NCI-H526 (cell line): Measurements from ENCODE around the gene CFAP97D2.
"Not testable (repeated sequence)": the region's sequence is repeated elsewhere in the genome, so short reads cannot be mapped to it uniquely, and the experiment has no call there.

Source experiments
- DNase-seq, 2 experiments: peaks; one replicate each; lab custom pipeline; 2025; lab: John Stamatoyannopoulos, UW

The CFAP97D2 gene

DNA sequence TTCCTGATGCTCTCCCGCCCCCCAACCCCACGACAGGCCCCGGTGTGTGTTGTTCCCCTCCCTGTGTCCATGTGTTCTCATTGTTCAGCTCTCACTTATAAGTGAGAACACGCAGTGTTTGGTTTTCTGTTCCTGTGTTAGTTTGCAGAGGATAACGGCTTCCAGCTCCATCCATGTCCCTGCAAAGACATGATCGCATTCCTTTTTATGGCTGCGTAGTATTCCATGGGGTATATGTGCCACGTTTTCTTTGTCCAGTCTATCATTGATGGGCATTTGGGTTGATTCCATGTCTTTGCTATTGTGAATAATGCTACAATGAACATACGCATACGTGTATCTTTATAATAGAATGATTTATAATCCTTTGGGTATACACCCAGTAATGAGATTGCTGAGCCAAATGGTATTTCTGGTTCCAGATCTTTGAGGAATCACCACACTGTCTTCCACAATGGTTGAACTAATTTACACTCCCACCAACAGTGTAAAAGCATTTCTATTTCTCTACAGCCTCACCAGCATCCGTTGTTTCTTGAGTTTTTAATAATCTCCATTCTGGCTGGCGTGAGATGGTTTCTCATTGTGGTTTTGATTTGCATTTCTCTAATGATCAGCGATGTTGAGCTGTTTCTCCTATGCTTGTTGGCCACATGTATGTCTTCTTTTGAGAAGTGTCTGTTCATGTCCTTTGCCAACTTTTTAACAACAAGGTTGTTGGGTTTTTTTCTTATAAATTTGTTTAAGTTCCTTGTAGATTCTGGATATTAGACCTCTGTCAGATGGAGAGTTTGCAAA, 20.0 kb upstream of the CFAP97D2 start:
- not testable (repeated sequence) for DNase-seq

DNA sequence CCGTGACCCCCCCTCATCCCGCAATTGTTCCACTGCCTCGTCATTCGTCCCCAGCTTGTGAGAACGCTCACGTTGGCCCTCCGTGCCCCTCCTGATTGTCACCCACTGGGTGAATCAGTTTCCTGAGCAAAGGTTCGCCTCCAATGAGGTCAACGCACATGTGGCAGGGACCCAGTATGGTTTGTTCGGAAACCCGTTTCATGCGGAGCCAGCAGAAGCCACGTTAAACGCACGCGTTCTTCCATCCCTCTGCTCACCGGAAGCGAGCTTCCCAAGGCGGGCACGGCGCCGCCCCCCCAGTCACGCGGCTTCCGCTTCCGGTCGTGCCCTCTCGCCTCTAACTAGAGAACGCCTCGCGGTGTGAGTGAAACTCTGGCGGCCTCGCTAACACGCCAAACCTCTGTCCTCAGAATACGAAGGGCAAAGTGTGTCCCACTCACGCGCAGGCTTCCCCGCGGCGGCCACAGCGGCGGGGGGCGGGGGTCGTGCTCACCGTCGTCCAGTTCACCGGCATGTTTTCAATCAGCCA, 18.0 kb upstream of the CFAP97D2 start:
- DNase-seq = no peak

DNA sequence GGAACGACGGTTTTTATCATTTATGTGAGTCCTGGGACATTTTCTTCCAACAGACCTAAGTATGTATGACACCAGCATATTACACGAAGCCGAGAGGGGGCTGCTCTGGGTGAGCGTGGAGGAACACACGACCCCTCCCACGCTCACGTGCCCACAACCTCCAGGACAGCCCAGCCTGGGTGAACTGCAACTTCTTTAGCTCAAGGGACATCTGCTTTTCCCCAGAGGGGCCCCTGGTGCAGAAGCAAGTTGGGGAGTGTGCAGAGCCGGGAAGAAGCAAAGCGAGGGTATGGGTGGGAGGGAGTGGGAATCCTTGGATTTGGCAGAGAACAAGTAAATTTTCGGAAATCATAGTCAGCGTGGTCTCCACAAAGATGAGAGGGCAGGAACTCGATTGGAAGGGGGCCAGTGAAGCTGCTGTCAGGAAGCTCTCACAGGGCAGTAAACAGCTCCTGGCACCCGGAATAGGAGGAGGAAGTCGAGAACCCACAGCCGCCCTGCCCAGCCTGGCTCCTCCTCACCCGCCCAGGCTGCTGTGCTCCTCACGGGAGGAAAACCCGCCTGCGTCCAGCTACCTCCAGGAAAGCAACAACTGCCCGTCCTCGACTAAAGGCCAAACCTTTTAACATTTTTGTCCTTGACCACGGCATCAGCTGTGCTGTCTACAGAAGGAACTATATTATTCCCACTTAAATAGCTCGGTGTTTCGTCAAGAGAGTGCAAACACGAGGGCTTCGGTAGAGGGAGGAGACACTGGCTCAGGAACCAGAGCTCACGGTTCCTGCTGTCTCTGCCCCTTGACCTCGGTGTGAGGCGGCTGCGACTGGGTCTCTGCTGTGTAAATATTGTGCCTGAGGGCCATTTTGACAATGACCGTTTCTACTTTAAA, 17.2 kb upstream of the CFAP97D2 start:
- DNase-seq = no peak

DNA sequence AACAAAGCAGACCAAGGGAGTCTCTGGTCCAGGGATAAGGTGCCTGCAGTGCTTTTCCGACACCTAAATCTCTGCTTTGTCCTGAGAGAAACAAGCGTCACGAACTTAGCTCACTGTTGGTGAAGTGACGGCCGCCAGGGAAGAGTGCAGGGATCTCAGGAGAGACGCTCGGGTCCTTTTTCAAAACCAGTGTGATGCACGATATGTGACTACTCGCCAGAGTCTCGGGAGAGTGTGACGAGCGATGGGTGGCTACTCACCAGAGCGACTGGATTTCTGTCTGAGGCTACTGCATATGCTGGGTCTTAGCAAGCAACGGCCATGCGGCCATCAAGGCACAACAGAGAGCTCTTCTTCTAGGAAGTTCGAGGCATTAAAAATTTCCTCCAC, 16.5 kb upstream of the CFAP97D2 start:
- no peak for DNase-seq

DNA sequence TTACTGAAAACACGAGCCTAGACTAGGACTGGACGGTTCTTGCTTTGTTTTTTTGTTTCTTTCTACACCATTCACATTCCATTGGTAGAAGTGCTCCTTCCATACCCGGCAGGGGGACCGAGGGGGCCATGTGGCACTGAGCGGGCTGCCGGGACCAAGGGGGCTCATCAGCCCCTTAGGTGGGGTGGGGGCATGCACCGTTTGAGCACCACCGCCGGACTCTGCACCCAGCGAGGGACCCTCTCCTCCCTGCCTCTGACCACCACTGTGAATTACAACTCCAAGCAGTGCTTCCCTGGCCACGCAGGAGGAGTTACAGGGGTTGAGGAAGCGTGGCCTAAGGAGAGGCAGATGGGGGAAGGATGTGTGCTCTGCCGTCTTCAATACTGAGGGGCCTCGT, 15.0 kb upstream of the CFAP97D2 start:
- DNase-seq = no peak

DNA sequence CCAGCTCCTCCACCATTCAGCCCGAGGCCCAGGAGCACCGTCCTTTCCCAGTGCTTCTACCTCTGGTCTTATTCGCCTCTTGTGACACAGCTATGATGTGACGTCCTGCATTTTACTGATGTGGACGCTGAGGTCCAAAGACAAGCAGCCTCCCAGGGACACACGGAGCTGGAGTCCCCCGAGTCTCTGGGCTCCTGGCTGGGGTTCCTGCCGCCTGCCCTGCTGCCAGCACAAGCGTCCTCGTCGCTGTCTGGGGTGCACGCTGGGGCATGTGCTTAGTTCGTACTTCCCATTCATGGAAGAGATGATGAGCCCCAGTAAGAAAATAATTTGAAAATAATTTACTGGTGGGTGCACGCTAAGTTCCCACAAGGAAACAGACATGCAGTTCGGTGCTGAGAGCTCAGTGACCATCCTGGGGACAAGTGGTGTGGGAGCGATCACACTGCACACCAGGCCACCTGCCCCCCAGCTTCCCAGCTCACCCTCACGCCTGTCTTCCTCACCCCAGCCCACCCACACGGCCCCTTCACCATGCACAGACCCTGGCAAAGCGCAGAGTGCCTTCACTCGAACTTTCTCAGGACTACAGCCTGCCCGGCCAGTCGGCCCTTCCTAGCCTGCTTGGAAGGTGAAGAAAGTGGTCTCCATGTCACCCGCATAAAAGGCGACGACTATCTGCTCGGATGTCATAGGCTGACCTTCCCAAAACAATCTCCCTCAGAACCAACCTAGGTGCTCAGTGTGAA, 14.2 kb upstream of the CFAP97D2 start:
- no peak for DNase-seq

DNA sequence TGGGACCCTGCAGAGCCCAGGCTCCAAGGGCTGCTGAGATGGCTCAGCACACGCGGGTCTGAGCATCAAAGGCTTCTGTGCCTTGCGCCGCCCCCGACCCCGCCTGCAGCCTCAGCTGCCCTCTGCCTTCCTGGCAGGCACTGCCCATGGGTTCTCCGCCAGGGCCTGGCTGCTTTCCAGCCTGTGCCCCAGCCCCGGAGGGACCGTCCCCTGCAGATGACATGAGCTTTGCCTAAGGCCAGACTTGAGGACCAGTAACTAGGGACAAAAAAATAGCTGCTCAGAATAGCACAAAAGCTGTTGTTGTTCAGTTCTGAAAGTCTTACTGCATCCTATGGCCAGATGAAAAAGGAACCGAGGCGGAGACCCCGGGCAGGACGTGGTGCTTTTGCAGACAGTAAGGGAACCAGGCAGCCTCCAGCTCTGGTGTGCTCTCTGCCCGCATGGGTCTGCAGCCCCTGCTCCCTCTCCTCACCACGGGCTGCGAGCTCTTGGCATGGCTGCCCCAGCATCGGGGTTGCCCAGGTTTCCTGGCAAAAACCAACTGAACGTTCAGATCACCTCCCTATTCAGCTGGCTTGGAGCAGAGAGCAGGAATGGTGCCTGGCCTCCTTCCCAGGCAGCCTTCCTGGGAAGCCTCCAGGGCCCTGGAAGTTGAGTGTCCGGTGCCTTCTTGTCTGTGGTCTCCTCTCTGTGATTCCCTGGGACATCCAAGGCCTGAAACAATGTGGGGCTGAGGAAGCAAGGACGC, 12.5 kb upstream of the CFAP97D2 start:
- no peak for DNase-seq

DNA sequence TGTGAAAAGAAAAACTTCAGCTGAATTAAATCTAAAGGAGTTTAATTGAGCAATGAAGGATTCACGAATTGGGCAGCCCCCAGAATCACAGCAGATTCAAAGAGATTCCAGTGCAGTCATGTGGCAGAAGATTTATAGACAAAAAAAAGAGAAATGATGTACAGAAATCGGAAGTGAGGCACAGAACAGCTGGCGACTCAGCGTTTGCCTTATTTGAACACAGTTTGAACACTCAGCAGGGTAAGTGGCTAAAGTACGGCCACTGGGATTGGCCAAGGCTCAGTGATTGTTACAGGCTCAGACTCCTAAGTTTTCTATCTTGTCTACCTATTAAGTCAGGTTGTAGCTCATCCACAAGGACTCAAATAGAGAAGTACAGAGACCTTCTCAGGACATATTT, 11.6 kb upstream of the CFAP97D2 start:
- DNase-seq = no peak

DNA sequence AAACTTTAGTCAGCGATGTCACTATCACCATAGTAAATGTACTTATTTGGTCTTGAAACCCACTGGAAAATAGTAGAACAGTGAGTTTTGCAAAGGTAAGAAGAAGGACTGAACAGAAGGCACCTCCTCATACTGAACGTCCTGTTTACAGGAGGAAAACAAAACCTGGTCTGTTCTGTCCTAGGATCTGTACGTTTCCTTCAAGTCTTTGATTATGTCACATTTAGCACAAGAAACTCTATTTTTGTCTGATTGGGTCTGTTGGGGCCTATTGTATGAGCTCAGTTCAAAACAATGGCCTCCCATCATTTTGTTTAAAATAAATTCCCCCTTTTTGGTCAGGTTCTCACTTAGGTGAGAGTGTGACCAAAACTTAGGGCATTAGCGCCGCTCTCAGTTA, 11.2 kb upstream of the CFAP97D2 start:
- DNase-seq = no peak

DNA sequence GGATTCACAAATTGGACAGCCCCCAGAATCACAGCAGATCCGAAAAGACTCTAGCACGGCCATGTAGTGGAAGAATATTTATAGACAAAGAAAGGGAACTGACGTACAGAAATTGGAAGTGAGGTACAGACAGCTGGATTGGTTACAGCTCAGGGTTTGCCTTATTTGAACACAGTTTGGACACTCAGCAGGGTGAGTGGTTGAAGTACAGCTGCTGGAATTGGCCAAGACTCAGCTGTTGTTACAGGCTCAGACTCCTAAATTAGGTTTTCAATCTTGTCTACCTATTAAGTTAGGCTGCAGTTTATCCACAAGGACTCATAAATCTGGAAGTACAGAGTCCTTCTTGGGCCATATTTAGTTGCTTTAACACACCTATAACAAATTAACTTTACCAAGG, 5.8 kb upstream of the CFAP97D2 start:
- no peak for DNase-seq

DNA sequence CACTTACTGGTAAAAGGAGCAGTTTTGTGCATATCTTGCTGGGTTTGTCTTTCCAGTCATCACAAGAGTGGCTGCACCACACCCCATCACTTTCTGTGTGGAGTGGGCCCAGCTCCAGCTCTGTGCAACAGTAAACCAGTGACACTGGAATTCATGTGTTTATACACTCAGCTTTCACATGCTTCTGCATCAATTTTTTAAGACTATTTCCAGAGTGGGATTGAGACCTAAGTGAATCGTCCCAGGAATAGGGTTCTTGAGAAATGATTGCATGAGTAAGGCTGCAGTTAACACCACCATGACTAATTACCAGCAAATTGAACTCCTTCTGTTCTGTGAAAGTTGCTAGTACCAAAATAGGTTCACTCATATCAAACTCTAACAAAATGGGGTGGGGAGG, 5.3 kb upstream of the CFAP97D2 start:
- no peak for DNase-seq

DNA sequence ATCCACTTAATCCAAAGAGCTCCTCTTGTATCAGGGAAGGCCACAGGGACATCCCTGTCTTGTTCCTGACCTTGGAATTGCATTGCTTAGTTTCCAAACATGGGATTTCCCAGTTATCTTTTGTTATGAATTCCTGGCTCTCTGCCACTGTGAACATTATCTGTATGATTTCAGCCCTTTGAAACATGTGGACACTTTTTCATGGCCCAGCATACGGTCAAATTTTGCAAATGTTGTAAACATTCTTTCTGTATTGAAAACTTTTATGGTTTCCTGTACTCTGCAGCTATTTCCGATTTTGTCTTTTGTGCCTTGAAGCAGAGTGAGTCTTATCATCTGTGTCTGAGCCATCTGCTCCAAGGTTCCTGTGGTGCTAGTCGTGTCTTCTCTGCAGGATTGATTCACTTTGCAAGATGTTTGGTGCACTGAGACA, 4.5 kb upstream of the CFAP97D2 start:
- DNase-seq = no peak

DNA sequence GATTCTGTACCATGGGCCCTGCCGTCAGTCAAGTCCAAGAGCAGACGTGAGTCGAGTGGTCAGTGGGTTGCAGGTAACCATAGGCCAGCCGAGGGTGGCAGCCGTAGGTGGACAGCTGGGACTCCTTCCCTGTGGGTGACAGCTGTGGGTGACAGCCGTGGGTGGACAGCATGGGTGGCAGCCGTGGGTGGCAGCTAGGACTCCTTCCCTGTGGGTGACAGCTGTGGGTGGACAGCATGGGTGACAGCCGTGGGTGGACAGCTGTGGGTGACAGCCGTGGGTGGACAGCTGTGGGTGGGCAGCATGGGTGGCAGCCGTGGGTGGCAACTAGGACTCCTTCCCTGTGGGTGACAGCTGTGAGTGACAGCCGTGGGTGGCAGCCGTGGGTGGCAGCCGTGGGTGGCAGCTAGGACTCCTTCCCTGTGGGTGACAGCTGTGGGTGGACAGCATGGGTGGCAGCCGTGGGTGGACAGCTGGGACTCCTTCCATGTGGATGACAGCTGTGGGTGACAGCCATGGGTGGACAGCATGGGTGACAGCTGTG, 2.6 kb upstream of the CFAP97D2 start:
- not testable (repeated sequence) for DNase-seq

DNA sequence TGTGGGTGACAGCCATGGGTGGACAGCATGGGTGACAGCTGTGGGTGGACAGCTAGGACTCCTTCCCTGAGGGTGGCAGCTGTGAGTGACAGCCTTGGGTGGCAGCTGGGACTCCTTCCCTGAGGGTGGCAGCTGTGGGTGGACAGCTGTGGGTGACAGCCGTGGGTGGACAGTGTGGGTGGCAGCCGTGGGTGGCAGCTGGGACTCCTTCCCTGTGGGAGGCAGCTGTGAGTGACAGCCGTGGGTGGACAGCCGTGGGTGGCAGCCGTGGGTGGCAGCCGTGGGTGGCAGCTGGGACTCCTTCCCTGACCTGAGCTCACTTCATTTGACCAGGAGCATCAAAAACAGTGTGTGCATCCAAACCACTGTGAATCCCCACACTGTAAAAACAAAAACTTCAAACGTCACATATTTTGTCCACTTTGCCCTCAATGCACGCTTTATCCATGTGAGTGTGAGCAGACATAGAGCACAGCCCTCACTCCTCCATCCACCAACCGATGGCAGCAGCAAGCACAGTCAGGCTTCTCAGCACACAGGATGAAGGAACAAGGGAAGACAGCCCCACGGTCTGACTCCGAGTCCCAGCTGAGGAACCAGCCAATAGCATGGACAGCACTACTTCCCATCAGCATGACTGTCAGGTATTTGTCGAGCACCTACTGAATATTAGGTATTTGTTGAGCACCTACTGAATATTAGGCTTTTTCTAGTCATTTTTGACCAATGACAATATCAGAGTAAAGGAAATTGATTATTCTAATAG, 1.6 kb upstream of the CFAP97D2 start:
- no peak for DNase-seq

DNA sequence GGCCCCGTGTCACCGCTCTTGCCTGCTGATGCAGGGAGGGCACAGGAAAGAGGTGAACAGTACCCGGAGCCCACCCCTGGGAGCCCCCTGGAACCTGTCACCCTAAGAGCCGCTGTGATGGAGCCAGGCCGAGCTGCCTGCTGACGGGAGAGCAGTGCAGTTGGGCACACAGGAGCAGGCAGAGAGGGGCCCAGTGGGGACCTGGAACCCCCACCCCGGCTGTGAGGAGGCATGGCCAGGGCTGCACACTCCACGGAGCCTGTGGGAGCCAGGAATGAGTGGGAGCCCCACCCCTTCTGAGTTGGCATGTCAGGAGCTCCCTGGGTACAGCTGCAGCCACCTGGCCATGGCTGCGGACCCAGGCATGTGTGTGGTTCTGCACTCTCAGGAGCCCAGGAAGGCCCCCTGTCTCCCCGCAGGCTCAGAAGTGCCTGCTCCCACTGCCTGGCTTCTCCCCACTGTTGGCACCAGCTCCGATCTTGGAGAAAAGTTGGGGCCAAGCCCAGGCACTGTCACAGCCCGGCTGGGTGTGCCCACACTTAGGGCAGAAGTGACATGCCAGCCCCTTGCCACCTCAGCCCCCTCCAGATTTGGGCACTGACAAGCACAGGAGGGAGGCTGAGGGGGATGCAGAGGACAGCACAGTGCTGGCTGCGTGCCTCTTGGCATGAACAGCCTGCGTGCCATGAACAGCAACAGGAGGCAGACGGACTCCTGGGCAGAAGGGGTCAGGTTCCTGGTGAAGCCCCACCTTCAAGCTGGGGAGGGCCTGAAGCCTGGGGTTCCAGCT, 6.3 kb downstream of the CFAP97D2 start:
- DNase-seq = no peak

DNA sequence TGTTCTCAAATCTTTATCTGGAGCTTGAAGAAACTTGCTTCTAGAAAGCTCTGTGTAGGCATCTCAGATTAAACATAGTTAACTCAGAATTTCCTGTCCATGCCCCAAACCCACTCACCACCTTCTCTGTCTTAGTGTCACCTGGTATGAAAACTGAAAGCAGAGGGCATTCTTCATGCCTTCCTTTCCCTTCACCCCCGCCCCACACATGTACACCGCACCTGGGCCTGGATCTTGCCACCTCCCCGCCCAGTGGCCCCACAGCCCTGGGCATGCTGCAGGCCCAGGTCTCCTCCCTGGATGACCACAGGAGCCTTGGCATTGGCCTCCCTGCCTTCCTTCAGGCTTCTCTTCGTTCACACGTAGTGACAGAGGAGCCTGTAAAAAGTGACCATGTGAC, 15.8 kb downstream of the CFAP97D2 start:
- DNase-seq = no peak

DNA sequence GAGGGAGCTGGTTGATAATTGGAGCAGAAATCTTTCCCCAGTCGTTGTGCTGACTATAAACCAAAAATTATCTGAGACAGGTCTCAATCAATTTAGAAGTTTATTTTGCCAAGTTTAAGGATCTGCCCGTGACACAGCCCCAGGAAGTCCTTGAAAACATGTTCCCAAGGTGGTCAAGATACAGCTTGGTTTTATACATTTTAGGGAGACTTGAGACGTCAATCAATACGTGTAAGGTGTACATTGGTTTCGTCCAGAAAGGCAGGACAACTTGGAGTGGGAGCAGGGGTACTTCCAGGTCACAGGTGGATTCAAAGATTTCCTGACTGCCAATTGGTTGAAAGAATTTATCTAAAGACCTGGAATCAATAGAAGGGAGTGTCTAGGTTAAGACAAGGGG, 17.6 kb downstream of the CFAP97D2 start:
- no peak for DNase-seq

DNA sequence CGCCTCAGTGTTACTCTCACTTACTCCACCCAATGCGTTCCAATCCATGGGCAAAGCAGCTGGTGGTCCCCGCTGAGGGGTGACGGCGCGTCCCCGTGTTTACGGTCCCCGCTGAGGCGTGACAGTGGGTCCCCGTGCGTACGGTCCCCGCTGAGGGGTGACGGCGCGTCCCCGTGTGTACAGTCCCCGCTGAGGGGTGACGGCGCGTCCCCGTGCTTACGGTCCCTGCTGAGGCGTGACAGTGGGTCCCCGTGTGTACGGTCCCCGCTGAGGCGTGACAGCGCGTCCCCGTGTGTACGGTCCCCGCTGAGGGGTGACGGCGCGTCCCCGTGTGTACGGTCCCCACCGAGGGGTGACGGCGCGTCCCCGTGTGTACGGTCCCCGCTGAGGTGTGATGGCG, 19.5 kb downstream of the CFAP97D2 start:
- no peak for DNase-seq

DNA sequence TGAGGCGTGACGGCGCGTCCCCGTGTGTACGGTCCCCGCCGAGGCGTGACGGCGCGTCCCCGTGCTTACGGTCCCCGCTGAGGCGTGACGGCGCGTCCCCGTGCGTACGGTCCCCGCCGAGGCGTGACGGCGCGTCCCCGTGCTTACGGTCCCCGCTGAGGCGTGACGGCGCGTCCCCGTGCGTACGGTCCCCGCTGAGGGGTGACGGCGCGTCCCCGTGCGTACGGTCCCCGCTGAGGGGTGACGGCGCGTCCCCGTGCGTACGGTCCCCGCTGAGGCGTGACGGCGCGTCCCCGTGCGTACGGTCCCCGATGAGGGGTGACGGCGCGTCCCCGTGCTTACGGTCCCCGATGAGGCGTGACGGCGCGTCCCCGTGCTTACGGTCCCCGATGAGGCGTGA, 20.5 kb downstream of the CFAP97D2 start:
- DNase-seq = not testable (repeated sequence)

DNA sequence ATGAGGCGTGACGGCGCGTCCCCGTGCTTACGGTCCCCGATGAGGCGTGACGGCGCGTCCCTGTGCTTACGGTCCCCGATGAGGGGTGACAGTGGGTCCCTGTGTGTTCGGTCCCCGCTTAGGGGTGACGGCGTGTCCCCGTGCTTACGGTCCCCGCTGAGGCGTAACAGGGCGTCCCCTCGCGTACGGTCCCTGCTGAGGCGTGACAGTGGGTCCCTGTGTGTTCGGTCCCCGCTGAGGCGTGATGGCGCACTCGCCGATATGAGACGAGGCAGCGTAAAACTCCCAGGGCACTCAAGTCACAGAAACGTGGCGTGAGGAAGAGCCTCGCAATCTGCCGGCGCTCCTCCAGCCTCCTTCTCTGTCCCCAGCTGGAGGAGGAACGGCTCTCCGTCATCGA, 20.9 kb downstream of the CFAP97D2 start:
- DNase-seq = no peak
